Fibroblast of lung (primary cell): ENCODE results near the gene MFAP4. TPM values are rescaled to one million over a fixed set of nuclear protein-coding genes. Genes with fewer than 3 reads are reported as not detected.
A peak's percentile ranks its signal among the peaks of the same experiment; 100 is the strongest.

Source experiments
- DNase-seq, 2 donors: peaks; one replicate each; pipeline versions ENCODE4 v3.0.0 to v3.0.0-alpha.2; 2010; ENCODE audit warnings: low read depth in 2 of 2
- H2AFZ ChIP-seq: 2 replicates; pipeline ENCODE4 v1.5.1; 2012; ENCODE audit warnings: low read length, control low read depth, inconsistent platforms
- H3K27ac ChIP-seq: 2 replicates; pipeline ENCODE4 v1.5.1; 2011; ENCODE audit warnings: low read length, control low read depth; ENCODE audit not compliant: insufficient read depth
- H3K27me3 ChIP-seq: 2 replicates; pipeline ENCODE4 v1.5.1; 2011; ENCODE audit warnings: mild to moderate bottlenecking, low read length; ENCODE audit not compliant: control insufficient read depth, insufficient read depth
- H3K36me3 ChIP-seq: 2 replicates; pipeline ENCODE4 v1.5.1; 2011; ENCODE audit warnings: low read length; ENCODE audit not compliant: control insufficient read depth, insufficient read depth
- H3K4me1 ChIP-seq: 2 replicates; pipeline ENCODE4 v1.5.1; 2011; ENCODE audit warnings: low read length; ENCODE audit not compliant: control insufficient read depth, insufficient read depth; ENCODE audit errors: extremely low read depth
- H3K4me2 ChIP-seq: 2 replicates; pipeline ENCODE4 v1.5.1; 2011; ENCODE audit warnings: low read length, control low read depth; ENCODE audit not compliant: insufficient read depth; ENCODE audit errors: extremely low read depth
- H3K4me3 ChIP-seq, 4 experiments: fragments of 200-600 bp in 1 of 4; sonication (generic) in 1 of 4; replicated peaks in 1 of 4; 2 replicates each; pipeline ENCODE4 v1.5.1; 2011 to 2016; ENCODE audit warnings: low read length in 4 of 4, low read depth in 3 of 4, mild to moderate bottlenecking in 3 of 4, control low read depth in 2 of 4, inconsistent platforms in 1 of 4, mixed read lengths in 1 of 4; ENCODE audit not compliant: insufficient read depth in 1 of 4; ENCODE audit errors: control extremely low read depth in 1 of 4
- H3K79me2 ChIP-seq: 2 replicates; pipeline ENCODE4 v1.5.1; 2012; ENCODE audit warnings: mild to moderate bottlenecking, low read length, inconsistent platforms; ENCODE audit not compliant: control insufficient read depth, insufficient read depth
- H3K9ac ChIP-seq: 2 replicates; pipeline ENCODE4 v1.5.1; 2011; ENCODE audit warnings: mild to moderate bottlenecking, low read length, control low read depth; ENCODE audit not compliant: insufficient read depth
- H3K9me3 ChIP-seq: 2 replicates; pipeline ENCODE4 v1.5.1; 2012; ENCODE audit warnings: low read depth, low read length; ENCODE audit not compliant: control insufficient read depth, insufficient read depth
- H4K20me1 ChIP-seq: 2 replicates; pipeline ENCODE4 v1.5.1; 2011; ENCODE audit warnings: low read length; ENCODE audit not compliant: control insufficient read depth, insufficient read depth; ENCODE audit errors: extremely low read depth
- EZH2 ChIP-seq: IDR thresholded peaks from 2 replicates; pipeline ENCODE4 v1.5.1; 2012; ENCODE audit warnings: low read length, control low read depth, mild to moderate bottlenecking; ENCODE audit errors: missing control alignments
- polyA plus RNA-seq, 2 donors: library from polyadenylated mRNA; depleted of rRNA in 1 of 2; stranded (reverse) in 1 of 2; unstranded in 1 of 2; fragments of >200 nt; gene quantifications; 2 replicates each; pipeline ENCODE4 v1.2.1, GENCODE V29; 2011 to 2012; ENCODE audit warnings: missing spikeins in 1 of 2
- total RNA-seq: library from RNA; depleted of rRNA; stranded (reverse); fragments of >200 nt; gene quantifications from 2 replicates; pipeline ENCODE4 v1.2.1, GENCODE V29; 2014
- TF ChIP-seq, protein P1 (sequence below), 2 donors: IDR thresholded peaks in 1 of 2; conservative IDR thresholded peaks in 1 of 2; 1 replicate in 1 of 2; 2 replicates in 1 of 2; pipeline ENCODE4 v1.5.1; 2011 to 2012; ENCODE audit warnings: low read length in 2 of 2, control low read depth in 1 of 2, inconsistent platforms in 1 of 2, low read depth in 1 of 2, mild to moderate bottlenecking in 1 of 2

MFAP4 gene
- total and polyA plus RNA-seq, 2 donors (not counting 1 experiment from before 2014, with no cell fraction given), result 53.3 to 81.3 TPM

GRCh38 chr17:19381361-19381740 lies 5.6 kb downstream of the MFAP4 start:
- no peaks in the 10 kb centered on the region for H3K9me3 ChIP-seq
- peaks cover 38% of the 10 kb centered on the region for H3K36me3 ChIP-seq
- peaks cover 20% of the 10 kb centered on the region for H3K79me2 ChIP-seq
- DNase-seq, result no peak
- no peak overlapping the region for H3K4me3 ChIP-seq
- H2AFZ ChIP-seq, result no peak overlapping the region
- no peaks in the 10 kb centered on the region for H4K20me1 ChIP-seq
- H3K4me2 ChIP-seq, result no peak overlapping the region
- peaks cover 41% of the 10 kb centered on the region for H3K4me1 ChIP-seq
- H3K9ac ChIP-seq, result no peak overlapping the region
- TF ChIP-seq, protein P1, sequence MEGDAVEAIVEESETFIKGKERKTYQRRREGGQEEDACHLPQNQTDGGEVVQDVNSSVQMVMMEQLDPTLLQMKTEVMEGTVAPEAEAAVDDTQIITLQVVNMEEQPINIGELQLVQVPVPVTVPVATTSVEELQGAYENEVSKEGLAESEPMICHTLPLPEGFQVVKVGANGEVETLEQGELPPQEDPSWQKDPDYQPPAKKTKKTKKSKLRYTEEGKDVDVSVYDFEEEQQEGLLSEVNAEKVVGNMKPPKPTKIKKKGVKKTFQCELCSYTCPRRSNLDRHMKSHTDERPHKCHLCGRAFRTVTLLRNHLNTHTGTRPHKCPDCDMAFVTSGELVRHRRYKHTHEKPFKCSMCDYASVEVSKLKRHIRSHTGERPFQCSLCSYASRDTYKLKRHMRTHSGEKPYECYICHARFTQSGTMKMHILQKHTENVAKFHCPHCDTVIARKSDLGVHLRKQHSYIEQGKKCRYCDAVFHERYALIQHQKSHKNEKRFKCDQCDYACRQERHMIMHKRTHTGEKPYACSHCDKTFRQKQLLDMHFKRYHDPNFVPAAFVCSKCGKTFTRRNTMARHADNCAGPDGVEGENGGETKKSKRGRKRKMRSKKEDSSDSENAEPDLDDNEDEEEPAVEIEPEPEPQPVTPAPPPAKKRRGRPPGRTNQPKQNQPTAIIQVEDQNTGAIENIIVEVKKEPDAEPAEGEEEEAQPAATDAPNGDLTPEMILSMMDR (conservative IDR thresholded peaks at IDR 0.05 in 1 of 2, IDR thresholded peaks at IDR 0.05 in 1 of 2; ENCODE audit: low read depth in 1 of 2, low read length in 2 of 2), result no peak
- no peak for TF ChIP-seq EZH2
- H3K27ac ChIP-seq, result no peak overlapping the region
- H3K27me3 ChIP-seq, result no peaks in the 10 kb centered on the region

DNA sequence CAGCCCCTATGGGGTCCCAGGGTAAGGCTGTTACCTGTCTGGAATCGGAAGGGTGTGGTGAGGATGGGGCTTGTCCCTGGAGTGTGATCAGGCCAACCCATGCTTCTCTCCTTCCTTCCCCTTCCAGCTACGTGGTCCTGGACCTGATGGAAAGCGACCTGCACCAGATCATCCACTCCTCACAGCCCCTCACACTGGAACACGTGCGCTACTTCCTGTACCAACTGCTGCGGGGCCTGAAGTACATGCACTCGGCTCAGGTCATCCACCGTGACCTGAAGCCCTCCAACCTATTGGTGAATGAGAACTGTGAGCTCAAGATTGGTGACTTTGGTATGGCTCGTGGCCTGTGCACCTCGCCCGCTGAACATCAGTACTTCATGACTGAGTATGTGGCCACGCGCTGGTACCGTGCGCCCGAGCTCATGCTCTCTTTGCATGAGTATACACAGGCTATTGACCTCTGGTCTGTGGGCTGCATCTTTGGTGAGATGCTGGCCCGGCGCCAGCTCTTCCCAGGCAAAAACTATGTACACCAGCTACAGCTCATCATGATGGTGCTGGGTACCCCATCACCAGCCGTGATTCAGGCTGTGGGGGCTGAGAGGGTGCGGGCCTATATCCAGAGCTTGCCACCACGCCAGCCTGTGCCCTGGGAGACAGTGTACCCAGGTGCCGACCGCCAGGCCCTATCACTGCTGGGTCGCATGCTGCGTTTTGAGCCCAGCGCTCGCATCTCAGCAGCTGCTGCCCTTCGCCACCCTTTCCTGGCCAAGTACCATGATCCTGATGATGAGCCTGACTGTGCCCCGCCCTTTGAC lies 6.3 kb downstream of the MFAP4 start:
- Histone ChIP-seq H2AFZ (no peak overlapping the region), H3K9me3 (no peaks in the 10 kb centered on the region), H3K79me2 (peaks cover 20% of the 10 kb centered on the region), H3K36me3 (peaks cover 38% of the 10 kb centered on the region), H3K27ac (no peak overlapping the region), H4K20me1 (no peaks in the 10 kb centered on the region), H3K4me1 (peaks cover 34% of the 10 kb centered on the region), H3K4me2 (no peak overlapping the region), H3K4me3 (peak overlapping the region in 1 of 4 experiments; percentile 77), H3K9ac (no peak overlapping the region), H3K27me3 (no peaks in the 10 kb centered on the region)
- no peak for DNase-seq
- no peak for TF ChIP-seq EZH2
- TF ChIP-seq, protein P1 (conservative IDR thresholded peaks at IDR 0.05 in 1 of 2, IDR thresholded peaks at IDR 0.05 in 1 of 2; ENCODE audit: low read depth in 1 of 2, low read length in 2 of 2), result no peak

GRCh38 chr17:19379361-19380065 lies 7.5 kb downstream of the MFAP4 start:
- Histone ChIP-seq H2AFZ (no peak overlapping the region), H4K20me1 (no peaks in the 10 kb centered on the region), H3K4me3 (peak overlapping the region; percentile 68 to 86 (median 80)), H3K4me1 (peaks cover 25% of the 10 kb centered on the region), H3K9me3 (no peaks in the 10 kb centered on the region), H3K79me2 (peaks cover 20% of the 10 kb centered on the region), H3K9ac (peak overlapping the region; percentile 82), H3K27ac (peak overlapping the region; percentile 99), H3K4me2 (peak overlapping the region; percentile 95), H3K36me3 (peaks cover 33% of the 10 kb centered on the region), H3K27me3 (no peaks in the 10 kb centered on the region)
- DNase-seq, result no peak
- TF ChIP-seq EZH2, result no peak
- TF ChIP-seq, protein P1 (conservative IDR thresholded peaks at IDR 0.05 in 1 of 2, IDR thresholded peaks at IDR 0.05 in 1 of 2; ENCODE audit: low read depth in 1 of 2, low read length in 2 of 2), result no peak
